NOMO-1 (cell line): ENCODE data around the gene ACAD10.

Source experiments
- DNase-seq, 2 experiments: peaks; one replicate each; lab custom pipeline; 2025; ENCODE audit not compliant: unreplicated experiment in 2 of 2; lab: John Stamatoyannopoulos, UW

ACAD10 gene

DNA sequence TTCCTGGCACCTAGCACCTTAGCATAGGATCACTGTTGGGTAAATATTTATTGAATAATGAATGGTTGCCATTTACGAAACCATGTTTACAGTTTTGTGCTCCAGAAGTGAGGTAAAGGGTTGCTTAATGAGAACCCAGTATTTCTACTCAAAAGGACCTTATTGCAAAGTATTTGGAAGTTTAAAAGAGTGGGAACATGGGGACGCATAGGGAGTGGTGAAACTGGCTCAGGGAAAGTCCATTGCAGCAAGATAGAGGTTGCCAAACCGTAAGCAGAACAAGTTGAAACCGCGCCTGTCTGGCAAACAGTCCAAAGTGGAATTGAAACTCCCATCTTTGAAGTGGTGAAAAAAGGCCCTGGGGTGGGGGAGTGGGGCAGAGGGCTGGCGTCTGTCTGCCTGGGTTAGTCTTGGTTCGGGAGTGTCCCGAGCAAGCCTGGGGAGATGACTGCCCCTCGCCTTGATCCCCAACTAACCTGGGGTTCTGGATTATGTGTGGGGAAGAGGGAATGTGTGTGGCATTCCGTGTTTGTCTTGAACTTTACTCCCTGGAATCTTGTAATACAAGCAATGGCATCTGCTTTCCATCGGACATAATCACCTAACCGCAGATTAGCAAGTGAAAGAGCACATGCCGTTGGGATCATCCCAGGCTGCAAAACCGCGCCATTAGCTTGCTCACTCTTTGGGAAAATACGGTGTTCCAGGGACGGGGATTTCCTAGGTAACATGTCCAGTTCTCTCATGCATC, 88.1 kb downstream of the ACAD10 start:
- peak; percentile 77 to 79 for DNase-seq

DNA sequence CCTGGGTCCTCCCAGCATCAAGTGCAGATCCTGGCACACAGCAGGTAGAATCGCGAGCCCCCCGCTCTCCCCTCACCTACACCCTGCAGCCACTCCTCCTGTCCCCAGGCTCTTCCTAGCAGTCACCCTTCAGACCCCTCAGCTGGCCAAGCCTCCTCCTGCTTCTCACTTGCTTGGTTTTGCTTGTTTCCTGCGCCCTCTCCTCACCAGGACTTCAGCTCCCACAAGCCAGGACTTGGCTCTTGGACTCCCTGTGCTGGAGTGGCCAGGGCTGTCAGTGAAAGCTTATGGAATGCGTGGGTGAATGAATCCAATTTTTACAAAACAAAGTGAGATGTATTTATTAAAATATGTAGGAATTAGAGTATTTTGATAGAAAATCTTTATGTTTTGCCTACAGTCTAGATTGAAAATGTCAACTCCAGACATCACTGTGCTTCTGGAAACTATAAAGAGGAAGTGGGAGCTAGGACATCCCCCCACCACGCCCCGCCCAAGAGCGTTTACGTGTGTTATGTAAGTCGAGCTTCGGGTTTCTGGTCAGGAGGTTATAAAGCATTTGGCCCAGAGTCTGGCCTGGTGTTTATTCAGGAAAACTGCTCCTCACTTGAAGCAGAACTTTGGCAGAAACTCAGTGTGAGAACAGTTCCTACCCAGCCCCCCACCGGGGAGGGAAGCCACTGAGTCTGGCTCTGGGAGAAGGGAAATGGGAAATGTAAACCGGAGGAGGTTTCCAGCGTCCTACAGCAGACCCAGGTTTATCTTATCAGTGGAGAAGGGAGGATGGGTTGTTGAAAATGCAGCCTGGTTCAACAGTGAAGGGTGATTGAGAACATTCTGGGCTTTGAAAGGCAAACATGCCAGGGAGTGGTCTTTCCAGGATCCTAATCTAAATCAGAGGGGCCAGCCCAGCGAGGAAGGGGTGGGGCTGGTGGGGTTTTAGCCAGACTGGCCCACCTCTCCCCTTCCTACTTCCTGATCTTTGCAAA, 89.6 kb downstream of the ACAD10 start:
- DNase-seq = peak; percentile 87 to 89

- no peak for DNase-seq
Observed at GRCh38 chr12:111776836-111777344, 91.0 kb downstream of the ACAD10 start.

DNA sequence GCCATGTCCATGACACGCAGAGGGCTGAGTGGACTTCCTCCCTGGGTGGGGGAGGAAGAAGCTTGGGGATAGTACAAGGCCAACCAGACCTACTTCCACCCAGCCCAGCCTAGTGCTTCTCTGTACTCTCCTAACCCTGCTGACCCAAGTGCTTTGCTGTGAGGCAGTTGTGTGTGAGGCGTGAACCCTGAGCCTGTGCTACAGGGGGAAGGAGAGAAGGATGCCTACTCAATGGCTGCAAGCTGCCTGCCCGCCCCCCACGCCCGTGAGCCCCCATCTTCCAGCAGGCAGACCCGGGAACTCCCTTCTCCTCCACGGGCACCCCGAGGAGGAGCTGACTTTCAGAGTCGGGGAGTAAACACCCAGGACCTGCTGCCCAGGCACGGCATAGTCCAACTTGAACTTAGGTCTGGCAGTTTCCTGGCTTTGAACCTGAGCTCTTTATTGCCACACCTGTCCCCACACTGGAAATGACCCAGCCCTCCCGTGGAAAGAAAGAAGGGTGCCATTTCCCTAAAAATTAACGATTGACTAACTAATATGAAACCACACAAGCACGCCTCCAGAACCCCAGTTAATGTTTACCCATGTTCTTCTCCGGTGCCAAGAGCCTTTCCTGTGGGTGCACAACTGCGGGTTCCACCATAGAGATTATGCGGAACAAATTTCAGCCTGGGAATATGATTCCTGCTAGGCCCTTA, 91.6 kb downstream of the ACAD10 start:
- peak; percentile 13 to 29 for DNase-seq

DNA sequence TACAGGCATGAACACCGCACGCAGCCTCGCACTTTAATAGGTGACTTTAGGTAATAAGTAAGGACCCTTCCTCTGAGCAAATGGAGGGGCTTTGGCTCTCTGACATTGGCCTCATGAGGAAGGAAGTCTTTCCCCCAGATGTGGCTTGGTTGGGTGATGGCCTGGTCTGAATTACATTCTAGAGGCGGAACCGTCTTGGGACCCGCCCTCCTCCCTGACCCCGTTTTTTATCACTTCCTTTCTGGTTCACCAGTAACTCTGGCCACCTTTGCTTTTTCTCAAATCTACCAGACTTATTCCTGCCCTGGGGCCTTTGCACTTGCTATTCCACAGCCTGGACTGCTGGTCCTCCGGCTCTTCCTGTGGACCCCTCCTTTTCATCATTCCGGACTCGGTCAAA, 94.3 kb downstream of the ACAD10 start:
- no peak for DNase-seq

GRCh38 chr12:111780615-111781014, 94.8 kb downstream of the ACAD10 start:
- DNase-seq = no peak

DNA sequence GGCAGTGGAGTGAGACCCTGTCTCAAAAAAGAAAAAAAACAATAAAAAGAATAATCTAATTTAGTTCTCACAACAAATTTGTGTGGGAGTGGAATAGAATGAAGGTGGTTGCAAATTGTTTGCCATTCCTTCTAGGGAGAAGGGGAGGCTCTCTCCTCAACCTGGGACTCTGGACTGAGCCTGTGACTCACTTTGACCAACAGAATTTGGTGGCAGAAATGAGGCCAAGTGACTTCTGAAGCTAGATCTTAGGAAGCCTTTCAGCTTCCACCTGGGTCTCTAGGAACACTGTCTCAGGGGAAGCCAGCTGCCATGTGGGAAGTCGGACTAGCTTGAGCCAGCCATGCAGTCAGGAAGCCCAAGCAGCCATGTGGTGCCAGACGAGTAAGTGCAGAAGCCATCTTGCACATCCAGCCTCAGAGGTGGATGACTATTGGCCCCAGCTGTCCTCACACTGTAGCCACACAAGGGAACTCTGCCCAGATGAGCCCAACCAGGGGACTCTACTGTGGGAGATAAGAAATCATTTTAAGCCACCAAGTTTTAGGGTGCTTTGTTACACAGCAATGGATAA, 95.3 kb downstream of the ACAD10 start:
- DNase-seq = no peak

DNA sequence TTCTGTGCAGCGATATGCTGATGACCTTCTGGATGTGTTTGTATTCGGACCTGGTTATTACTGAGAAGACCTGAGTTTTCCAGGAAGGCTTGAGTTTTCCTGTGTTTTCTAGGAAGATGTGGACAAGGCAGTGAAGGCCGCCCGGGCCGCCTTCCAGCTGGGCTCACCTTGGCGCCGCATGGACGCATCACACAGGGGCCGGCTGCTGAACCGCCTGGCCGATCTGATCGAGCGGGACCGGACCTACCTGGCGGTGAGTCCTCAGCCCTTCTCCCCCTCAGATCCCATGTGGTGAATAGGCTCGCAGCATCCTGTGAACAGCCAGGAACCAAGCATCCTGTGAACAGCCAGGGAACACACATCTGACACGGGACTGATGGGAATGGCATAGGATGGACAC, 97.2 kb downstream of the ACAD10 start:
- DNase-seq = no peak

DNA sequence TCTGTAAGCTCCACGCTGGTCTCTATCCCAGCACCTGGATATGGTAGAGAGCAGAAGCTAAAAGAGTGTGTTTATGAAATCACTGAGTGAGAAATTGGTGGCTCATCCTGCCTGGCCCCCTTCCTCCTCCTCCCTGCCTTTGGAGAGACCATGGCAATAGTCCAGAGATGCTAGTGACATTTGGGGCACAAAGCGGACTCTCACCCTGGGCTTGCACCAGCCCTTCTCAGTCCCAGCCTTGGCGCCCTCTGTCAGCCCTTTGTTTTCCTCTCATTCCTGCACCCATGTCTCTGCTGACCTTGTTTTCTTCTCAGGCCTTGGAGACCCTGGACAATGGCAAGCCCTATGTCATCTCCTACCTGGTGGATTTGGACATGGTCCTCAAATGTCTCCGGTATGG, 99.1 kb downstream of the ACAD10 start:
- DNase-seq = no peak

GRCh38 chr12:111785651-111786050, 99.8 kb downstream of the ACAD10 start:
- no peak for DNase-seq

DNA sequence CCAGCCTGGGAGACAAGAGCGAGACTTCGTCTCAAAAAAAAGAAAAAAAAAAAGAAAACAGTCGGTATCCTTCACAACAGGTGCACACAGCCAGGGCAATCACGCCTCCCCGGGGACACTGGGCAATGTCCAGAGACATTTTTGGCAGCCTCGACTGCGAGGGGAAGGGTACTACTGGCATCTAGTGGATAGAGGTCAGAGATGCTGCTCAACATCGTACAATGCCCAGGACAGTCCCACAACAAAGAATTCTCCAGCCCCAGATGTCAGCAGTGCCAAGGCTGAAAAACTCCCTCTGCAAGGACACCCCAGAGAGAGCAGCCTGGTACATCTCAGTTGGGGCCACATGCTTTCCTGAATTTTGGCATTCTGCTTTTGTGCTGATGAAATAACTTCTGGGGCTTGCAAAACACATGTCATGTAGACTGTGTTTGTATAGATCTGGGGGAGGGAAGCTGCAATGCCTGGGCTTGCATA, 102.4 kb downstream of the ACAD10 start:
- DNase-seq = peak; percentile 20 to 33

GRCh38 chr12:111789779-111790178, 103.9 kb downstream of the ACAD10 start:
- DNase-seq = no peak

DNA sequence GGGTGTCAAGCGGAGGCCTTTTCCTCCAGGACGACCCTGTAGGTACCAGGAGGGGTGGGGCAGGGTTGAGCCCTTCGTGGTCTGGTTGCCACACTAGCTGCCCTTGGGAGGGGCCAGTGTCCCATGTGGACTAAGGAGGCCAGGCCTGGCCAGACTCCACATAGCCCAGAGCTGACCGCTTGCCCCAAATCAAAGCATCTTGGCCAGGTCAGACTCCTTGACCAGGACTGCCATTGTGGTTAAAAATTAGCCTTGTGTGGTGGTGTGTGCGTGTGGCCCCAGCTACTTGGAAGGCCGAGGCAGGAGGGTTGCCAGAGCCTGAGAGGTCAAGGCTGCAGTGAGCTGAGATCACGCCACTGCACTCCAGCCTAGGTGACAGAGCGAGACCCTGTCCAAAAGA, 105.7 kb downstream of the ACAD10 start:
- no peak for DNase-seq

GRCh38 chr12:111792155-111792855, 106.5 kb downstream of the ACAD10 start:
- DNase-seq = no peak

DNA sequence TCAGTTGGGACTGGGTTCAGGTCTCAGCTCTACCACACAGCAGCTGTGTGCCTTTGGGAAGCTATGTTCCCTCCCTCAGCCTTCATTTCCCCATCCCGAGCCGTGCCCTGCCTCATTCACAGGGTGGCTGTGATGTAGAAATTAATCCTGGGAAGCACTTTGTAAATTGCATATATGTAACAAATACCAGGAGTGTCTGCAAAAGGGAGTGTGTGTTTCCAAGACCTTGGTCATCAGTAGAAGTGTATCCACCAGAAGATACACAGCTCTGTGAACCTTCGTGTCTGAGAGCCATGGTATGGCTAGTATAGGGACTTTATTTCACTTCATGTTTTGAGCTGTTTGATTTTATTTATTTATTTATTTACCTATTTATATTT, 107.0 kb downstream of the ACAD10 start:
- DNase-seq = no peak

DNA sequence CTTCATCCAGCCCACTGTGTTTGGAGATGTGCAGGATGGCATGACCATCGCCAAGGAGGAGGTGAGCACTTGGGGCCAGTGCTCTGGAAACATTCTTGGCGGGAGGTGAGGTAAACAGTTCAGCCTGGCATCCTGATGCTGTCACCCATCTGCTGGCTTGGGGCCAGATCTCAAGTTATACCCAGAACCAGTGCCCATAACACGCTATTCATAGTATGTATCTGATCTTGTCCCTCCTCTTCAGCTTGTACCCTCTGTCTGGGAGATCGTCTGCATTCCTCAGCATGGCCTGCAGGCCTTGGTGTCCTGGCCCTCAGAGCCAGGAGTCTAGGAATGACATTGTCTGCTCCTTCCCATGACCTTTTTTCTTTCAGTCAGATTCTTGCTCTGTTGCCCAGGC, 112.3 kb downstream of the ACAD10 start:
- no peak for DNase-seq

DNA sequence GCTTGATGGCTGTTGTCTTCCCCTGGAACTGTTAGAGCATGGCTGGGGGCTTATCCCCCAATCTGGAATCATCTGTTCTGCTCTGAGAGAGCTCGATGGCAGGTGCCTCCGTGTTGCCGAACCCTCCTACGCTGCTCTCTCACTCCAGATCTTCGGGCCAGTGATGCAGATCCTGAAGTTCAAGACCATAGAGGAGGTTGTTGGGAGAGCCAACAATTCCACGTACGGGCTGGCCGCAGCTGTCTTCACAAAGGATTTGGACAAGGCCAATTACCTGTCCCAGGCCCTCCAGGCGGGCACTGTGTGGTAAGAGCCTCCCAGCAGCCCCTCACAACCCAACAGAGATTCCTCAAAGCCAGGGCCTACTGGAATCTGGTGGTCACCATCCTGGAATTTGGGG, 113.9 kb downstream of the ACAD10 start:
- DNase-seq = no peak

GRCh38 chr12:111803038-111803626, 117.3 kb downstream of the ACAD10 start:
- no peak for DNase-seq

- DNase-seq = no peak
Observed at GRCh38 chr12:111803851-111804250, 118.0 kb downstream of the ACAD10 start.

DNA sequence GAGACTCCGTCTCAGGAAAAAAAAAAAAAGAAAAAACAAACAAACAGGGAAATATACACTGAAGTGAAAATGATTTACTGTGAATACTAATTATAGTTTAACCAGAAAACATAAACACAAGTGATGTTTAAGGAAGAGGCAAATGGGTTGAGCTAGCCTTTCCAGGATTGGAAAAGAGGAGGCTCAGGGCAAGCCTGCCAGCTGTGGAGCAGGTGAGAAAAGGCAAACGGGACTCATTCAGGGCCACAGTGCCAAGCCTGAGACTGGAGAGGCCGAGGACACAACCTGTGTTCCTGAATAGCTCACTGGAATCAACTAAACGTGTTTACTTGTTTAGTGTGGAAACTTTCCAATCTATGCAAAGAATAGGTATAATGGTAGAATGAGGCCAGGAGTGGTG, 120.5 kb downstream of the ACAD10 start:
- no peak for DNase-seq
